ENCODE results near the gene LETM1.
"Not testable (repeated sequence)": the region's sequence is repeated elsewhere in the genome, so short reads cannot be mapped to it uniquely, and the experiment has no call there.

LETM1 gene

GRCh38 chr4:1851575-1852410, 4.2 kb downstream of the LETM1 start:
- Histone ChIP-seq H3K27me3 (ENCODE audit: insufficient read depth, low read length) (peaks cover 11% of the 10 kb centered on the region), H3K4me3 (ENCODE audit: low read length) (no peak overlapping the region), H3K36me3 (ENCODE audit: insufficient read depth, low read length) (peaks cover 7% of the 10 kb centered on the region), H3K9me3 (ENCODE audit: insufficient read depth, low read depth, low read length) (no peaks in the 10 kb centered on the region), H3K9ac (ENCODE audit: low read depth, low read length) (no peak overlapping the region), H3K4me1 (ENCODE audit: insufficient read depth, low read length) (no peaks in the 10 kb centered on the region), H3K27ac (ENCODE audit: low read depth, low read length) (no peak overlapping the region)
- 90% methylated on average over 16 of the region's 16 CpGs for WGBS

DNA sequence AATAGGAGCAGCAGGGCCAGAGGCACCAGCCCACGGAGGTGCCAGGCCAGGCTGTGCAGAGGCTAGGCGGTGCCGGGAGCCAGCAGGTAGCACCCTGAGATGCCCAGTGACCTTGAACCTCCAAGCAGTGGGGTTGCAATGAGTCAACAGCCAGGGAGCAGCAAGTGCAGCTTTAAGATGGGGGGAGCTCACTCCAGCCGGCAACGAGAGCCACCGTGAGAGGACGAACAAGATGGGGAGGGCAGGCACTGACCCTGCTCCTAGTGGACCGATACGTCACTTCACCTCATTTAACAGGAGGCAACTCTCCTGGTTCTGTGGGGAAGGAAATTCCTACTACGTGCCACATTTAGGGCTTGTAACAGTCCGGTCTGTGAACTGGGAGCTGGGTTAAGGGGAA, 4.8 kb downstream of the LETM1 start:
- no peaks in the 10 kb centered on the region for H3K9me3 ChIP-seq (ENCODE audit: insufficient read depth, low read depth, low read length)
- H3K27me3 ChIP-seq (ENCODE audit: insufficient read depth, low read length) = peaks cover 5% of the 10 kb centered on the region
- 89% methylated on average over 11 of the region's 11 CpGs for WGBS
- peaks cover 13% of the 10 kb centered on the region for H3K36me3 ChIP-seq (ENCODE audit: insufficient read depth, low read length)
- no peak overlapping the region for H3K4me3 ChIP-seq (ENCODE audit: low read length)
- H3K4me1 ChIP-seq (ENCODE audit: insufficient read depth, low read length) = no peaks in the 10 kb centered on the region
- no peak overlapping the region for H3K27ac ChIP-seq (ENCODE audit: low read depth, low read length)
- H3K9ac ChIP-seq (ENCODE audit: low read depth, low read length) = no peak overlapping the region

DNA sequence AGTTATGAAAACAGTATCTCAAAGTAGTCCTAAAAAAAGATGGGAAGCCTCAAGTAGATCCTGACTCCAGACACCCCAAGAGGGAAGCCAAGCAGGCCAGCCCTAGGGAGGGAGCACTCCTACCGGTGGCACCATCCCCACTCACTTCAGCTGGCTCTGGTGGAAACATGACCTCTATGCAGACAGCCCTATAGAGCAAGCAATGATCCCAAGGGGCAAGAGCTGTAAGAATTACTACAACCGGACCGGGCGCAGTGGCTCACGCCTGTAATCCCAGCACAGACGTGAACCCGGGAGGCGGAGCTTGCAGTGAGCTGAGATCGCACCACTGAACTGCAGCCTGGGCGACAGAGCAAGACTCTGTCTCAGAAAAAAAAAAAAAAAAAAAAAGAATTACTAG, 5.7 kb downstream of the LETM1 start:
- no peaks in the 10 kb centered on the region for H3K4me1 ChIP-seq (ENCODE audit: insufficient read depth, low read length)

GRCh38 chr4:1846580-1846979, 9.4 kb downstream of the LETM1 start:
- no peaks in the 10 kb centered on the region for H3K9me3 ChIP-seq (ENCODE audit: insufficient read depth, low read depth, low read length)
- no peak overlapping the region for H3K9ac ChIP-seq (ENCODE audit: low read depth, low read length)
- H3K4me3 ChIP-seq (ENCODE audit: low read length) = no peak overlapping the region
- H3K36me3 ChIP-seq (ENCODE audit: insufficient read depth, low read length) = peaks cover 36% of the 10 kb centered on the region
- no peaks in the 10 kb centered on the region for H3K27me3 ChIP-seq (ENCODE audit: insufficient read depth, low read length)
- H3K27ac ChIP-seq (ENCODE audit: low read depth, low read length) = no peak overlapping the region
- WGBS = 100% methylated on average over 1 of the region's 2 CpGs
- H3K4me1 ChIP-seq (ENCODE audit: insufficient read depth, low read length) = no peaks in the 10 kb centered on the region

More for the DNA sequence above, 5.7 kb downstream of the LETM1 start:
- Histone ChIP-seq H3K9ac (ENCODE audit: low read depth, low read length) (no peak overlapping the region), H3K4me3 (ENCODE audit: low read length) (no peak overlapping the region), H3K9me3 (ENCODE audit: insufficient read depth, low read depth, low read length) (no peaks in the 10 kb centered on the region), H3K27ac (ENCODE audit: low read depth, low read length) (no peak overlapping the region), H3K36me3 (ENCODE audit: insufficient read depth, low read length) (peaks cover 17% of the 10 kb centered on the region), H3K27me3 (ENCODE audit: insufficient read depth, low read length) (peaks cover 5% of the 10 kb centered on the region; the same call in 1 of the 2 replicates)
- 93% methylated on average over 10 of the region's 10 CpGs for WGBS

- peaks cover 49% of the 10 kb centered on the region for H3K36me3 ChIP-seq (ENCODE audit: insufficient read depth, low read length)
- not testable (repeated sequence) for H3K4me3 ChIP-seq (ENCODE audit: low read length); H3K27me3 ChIP-seq (ENCODE audit: insufficient read depth, low read length); H3K9me3 ChIP-seq (ENCODE audit: insufficient read depth, low read depth, low read length); H3K9ac ChIP-seq (ENCODE audit: low read depth, low read length); H3K27ac ChIP-seq (ENCODE audit: low read depth, low read length); H3K4me1 ChIP-seq (ENCODE audit: insufficient read depth, low read length)
- WGBS = 97% methylated on average over 10 of the region's 10 CpGs
These were observed 11.3 kb downstream of the LETM1 start for GRCh38 chr4:1844618-1845017.

- Histone ChIP-seq H3K9ac (ENCODE audit: low read depth, low read length) (no peak overlapping the region), H3K9me3 (ENCODE audit: insufficient read depth, low read depth, low read length) (no peaks in the 10 kb centered on the region), H3K36me3 (ENCODE audit: insufficient read depth, low read length) (peaks cover 56% of the 10 kb centered on the region), H3K27ac (ENCODE audit: low read depth, low read length) (no peak overlapping the region), H3K4me3 (ENCODE audit: low read length) (no peak overlapping the region), H3K4me1 (ENCODE audit: insufficient read depth, low read length) (no peaks in the 10 kb centered on the region), H3K27me3 (ENCODE audit: insufficient read depth, low read length) (no peaks in the 10 kb centered on the region)
- 95% methylated on average over 10 of the region's 10 CpGs for whole genome bisulfite sequencing
These were observed 12.1 kb downstream of the LETM1 start for GRCh38 chr4:1843852-1844251.

GRCh38 chr4:1842993-1843448, 12.9 kb downstream of the LETM1 start:
- no peak overlapping the region for H3K4me3 ChIP-seq (ENCODE audit: low read length)
- 95% methylated on average over 17 of the region's 17 CpGs for WGBS
- peaks cover 63% of the 10 kb centered on the region for H3K36me3 ChIP-seq (ENCODE audit: insufficient read depth, low read length)
- no peaks in the 10 kb centered on the region for H3K4me1 ChIP-seq (ENCODE audit: insufficient read depth, low read length)
- no peaks in the 10 kb centered on the region for H3K27me3 ChIP-seq (ENCODE audit: insufficient read depth, low read length)
- H3K9ac ChIP-seq (ENCODE audit: low read depth, low read length) = no peak overlapping the region
- no peak overlapping the region for H3K27ac ChIP-seq (ENCODE audit: low read depth, low read length)
- H3K9me3 ChIP-seq (ENCODE audit: insufficient read depth, low read depth, low read length) = no peaks in the 10 kb centered on the region

DNA sequence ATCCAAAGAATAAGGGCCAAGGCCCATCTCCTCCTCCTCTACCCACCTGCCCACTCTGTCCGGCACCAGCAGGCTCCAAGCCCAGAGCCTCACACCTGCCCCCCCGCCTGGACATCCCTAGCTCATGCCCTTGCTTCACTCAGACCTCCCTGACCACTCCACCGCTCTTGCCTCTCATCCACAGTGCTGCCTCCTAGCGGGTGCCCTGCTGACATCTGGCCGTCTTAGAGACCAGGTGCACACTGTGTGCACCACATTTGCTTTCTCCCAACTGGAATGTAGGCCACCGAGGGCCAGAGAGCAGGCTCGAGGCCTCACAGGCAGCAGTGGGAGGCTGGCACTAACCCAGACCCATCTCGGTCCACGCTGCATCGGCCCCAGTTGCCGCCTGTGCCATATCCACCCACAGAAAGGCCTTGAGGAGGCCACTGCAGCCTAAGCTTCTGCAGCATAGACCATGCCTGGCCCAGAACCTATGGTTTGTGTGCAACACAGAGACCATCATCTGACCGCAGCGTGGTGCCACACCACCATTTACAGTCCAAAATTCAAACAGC, 13.5 kb downstream of the LETM1 start:
- Histone ChIP-seq H3K27me3 (ENCODE audit: insufficient read depth, low read length) (no peaks in the 10 kb centered on the region), H3K36me3 (ENCODE audit: insufficient read depth, low read length) (peaks cover 62% of the 10 kb centered on the region), H3K4me1 (ENCODE audit: insufficient read depth, low read length) (no peaks in the 10 kb centered on the region), H3K4me3 (ENCODE audit: low read length) (no peak overlapping the region), H3K9me3 (ENCODE audit: insufficient read depth, low read depth, low read length) (no peaks in the 10 kb centered on the region), H3K27ac (ENCODE audit: low read depth, low read length) (no peak overlapping the region), H3K9ac (ENCODE audit: low read depth, low read length) (no peak overlapping the region)
- 94% methylated on average over 13 of the region's 13 CpGs for WGBS

DNA sequence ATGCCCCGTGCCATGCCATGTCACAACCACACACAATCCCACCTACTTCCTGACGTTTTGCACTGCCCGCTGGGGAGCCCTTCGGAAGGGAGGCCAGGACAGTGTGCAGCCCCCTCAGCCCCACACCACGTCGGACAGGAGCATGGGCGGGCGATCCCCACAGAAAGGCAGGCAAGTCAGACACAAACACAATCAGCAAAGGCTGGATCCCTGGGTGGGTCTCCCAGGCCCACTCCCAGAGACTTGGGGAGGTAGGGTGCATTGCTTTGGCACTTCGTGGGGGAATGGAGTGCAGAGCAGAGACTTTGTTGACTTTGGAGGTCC, 14.1 kb downstream of the LETM1 start:
- H3K36me3 ChIP-seq (ENCODE audit: insufficient read depth, low read length) = peaks cover 62% of the 10 kb centered on the region
- no peak overlapping the region for H3K4me3 ChIP-seq (ENCODE audit: low read length)
- H3K9ac ChIP-seq (ENCODE audit: low read depth, low read length) = no peak overlapping the region
- 95% methylated on average over 9 of the region's 9 CpGs for WGBS
- H3K9me3 ChIP-seq (ENCODE audit: insufficient read depth, low read depth, low read length) = no peaks in the 10 kb centered on the region
- no peaks in the 10 kb centered on the region for H3K27me3 ChIP-seq (ENCODE audit: insufficient read depth, low read length)
- no peaks in the 10 kb centered on the region for H3K4me1 ChIP-seq (ENCODE audit: insufficient read depth, low read length)
- H3K27ac ChIP-seq (ENCODE audit: low read depth, low read length) = no peak overlapping the region

DNA sequence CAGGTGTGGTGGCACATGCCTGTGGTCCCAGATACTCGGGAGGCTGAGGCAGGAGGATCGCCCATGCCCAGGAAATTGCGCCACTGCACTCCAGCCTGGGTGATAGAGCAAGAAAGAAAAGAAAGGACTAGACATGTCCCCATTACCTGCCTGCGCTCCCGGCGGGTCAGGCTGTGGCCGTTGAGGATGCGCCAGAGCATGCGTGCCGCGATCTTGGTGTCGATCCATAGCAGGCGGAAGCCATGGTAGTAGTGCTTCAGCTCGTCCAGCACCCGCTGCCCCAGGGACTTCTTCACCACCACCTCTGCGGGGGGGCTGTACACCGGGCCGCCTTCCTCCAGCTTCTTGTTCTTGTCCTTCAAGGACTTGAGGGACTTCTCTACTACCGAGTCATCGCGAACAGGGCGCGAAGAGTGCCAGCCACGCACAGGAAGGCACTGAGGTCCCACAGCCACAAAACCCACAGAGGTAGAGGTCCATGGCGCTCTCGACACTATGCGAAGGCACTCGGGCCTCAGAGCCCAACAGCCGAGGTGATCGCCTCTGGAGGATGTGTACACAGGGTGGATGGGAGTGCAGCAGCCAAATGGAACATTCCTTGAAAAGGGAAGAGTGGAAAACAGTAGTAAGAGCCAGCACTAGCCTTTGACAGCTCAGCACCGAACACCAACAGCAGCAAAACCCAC, 14.6 kb downstream of the LETM1 start:
- no peak overlapping the region for H3K9ac ChIP-seq (ENCODE audit: low read depth, low read length)
- H3K4me3 ChIP-seq (ENCODE audit: low read length) = no peak overlapping the region
- H3K27ac ChIP-seq (ENCODE audit: low read depth, low read length) = no peak overlapping the region
- no peaks in the 10 kb centered on the region for H3K9me3 ChIP-seq (ENCODE audit: insufficient read depth, low read depth, low read length)
- H3K27me3 ChIP-seq (ENCODE audit: insufficient read depth, low read length) = no peaks in the 10 kb centered on the region
- WGBS = 95% methylated on average over 31 of the region's 31 CpGs
- no peaks in the 10 kb centered on the region for H3K4me1 ChIP-seq (ENCODE audit: insufficient read depth, low read length)
- H3K36me3 ChIP-seq (ENCODE audit: insufficient read depth, low read length) = peaks cover 62% of the 10 kb centered on the region

DNA sequence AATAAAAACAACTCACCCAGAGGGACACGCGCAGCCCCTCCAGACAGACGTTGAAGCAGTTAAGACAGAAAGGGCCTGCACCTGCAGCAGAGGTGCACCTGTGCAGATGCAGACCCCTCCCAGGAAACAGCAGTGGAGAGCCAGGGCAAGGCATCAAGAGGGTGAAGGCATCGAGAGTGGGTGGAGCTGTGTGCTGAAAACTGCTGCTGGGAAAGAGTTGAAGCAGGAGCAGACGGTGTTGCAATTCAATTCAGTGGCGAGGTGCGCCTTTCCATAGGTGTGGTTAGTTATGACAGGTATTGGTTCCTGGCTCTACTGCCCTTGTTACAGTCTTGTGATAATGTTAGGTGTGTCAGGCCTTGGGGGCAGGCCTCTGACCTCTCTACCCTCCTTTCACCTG, 16.7 kb downstream of the LETM1 start:
- no peaks in the 10 kb centered on the region for H3K4me1 ChIP-seq (ENCODE audit: insufficient read depth, low read length)
- no peak overlapping the region for H3K27ac ChIP-seq (ENCODE audit: low read depth, low read length)
- no peaks in the 10 kb centered on the region for H3K9me3 ChIP-seq (ENCODE audit: insufficient read depth, low read depth, low read length)
- no peak overlapping the region for H3K4me3 ChIP-seq (ENCODE audit: low read length)
- WGBS = 96% methylated on average over 7 of the region's 7 CpGs
- H3K27me3 ChIP-seq (ENCODE audit: insufficient read depth, low read length) = no peaks in the 10 kb centered on the region
- H3K36me3 ChIP-seq (ENCODE audit: insufficient read depth, low read length) = peaks cover 72% of the 10 kb centered on the region
- no peak overlapping the region for H3K9ac ChIP-seq (ENCODE audit: low read depth, low read length)

All from HUES64 (cell line).